HG02840 (cell line): Measurements from ENCODE around the gene MLKL.
"Not testable (repeated sequence)": the region's sequence is repeated elsewhere in the genome, so short reads cannot be mapped to it uniquely, and the experiment has no call there.

Experiments
- ATAC-seq: cut with Tn5 transposase; IDR thresholded peaks from one replicate; pipeline ENCODE4 v1.9.1; 2021; ENCODE audit warnings: mild to moderate bottlenecking, moderate library complexity, moderate number of reproducible peaks; ENCODE audit not compliant: unreplicated experiment, low FRiP score

Gene MLKL

DNA sequence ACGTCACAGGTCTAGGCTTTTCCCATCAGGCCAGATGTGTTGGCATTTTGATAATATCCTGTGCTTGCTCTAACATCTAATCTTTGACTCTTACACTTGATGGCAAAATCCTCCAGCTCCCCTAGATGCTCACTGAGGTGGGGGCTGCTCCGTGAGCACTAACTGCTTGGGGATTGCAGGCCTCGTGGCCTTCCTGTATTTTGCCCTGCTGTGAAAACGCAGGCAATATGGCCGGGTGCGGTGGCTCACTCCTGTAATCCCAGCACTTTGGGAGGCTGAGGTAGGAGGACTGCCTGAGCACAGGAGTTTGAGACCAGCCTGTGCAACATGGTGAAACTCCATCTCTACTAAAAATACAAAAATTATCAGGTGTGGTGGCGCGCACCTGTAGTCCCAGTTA lies 9.7 kb upstream of the MLKL start:
- no peak for ATAC-seq

DNA sequence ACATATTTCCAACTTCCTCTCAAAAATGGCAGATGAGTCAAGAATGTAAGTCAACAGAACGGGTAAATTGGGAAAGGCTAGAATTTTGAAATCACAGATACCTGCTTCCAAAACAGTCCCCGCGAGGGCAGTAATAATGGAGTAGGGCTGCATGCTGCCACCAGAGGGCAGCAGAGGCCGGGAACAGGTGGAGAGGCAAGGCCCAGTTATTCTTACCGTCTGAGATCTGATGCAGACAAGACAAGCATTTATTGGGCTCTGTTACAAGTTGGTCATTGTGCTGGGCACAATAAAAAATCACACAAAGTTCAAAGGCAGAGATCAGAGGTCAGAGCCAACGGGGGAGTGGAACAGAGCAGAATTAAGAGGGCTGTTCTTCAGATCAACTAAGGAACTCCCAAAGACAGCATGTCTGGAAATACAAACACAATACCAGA lies 8.8 kb upstream of the MLKL start:
- peak; percentile 67 for ATAC-seq

DNA sequence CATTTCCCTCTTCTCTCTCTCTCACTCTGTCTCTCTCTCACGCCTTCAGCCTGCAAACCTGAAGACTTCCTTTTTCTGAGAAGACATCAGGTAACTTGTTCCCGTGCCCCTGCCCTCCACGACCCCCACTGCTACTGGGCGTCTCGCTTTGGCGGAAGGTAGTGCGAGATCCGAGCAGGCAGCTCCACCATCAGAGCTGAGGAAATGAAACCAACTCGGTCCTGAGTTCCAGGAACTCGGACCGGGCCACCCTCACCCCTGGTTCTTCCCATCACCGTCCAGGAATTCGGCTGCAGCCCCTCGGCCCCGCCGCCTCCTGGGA lies 585 bp downstream of the MLKL start:
- ATAC-seq: no peak

DNA sequence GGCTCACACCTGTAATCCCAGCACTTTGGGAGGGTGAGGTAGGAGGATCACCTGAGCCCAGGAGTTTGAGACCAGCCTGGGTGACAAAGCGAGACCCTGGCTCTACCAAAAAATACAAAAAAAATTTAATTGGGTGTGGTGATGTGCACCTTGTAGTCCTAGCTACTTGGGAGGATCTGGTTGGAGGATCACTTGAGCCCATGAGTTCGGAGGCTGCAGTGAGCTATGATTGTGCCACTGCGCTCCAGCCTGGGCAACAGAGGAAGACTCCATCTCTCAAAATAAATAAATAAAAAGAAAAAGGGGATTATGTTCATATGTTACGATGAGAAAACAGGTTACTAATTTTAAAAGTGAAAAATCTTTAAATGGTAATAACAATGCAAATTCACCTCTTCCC lies 996 bp downstream of the MLKL start:
- ATAC-seq: no peak

DNA sequence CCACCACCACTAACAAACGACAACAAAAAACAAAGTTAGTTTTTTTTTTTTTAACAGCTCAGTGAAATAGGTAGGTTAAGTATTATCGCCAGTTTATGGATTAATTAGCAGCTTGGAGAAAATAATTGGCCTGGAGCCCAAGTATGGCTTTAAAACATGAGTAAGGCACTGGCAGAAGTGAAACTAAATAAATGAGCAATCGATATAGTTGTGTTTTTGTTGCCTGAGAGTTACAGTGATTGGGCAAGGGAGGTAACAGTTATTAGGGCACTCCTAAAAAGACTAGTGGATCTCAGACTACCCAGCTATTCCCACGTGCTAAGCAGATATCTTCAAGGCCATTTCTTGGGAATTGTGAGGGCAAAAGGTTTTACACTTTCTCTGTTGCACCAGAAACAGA lies 2.4 kb downstream of the MLKL start:
- no peak for ATAC-seq

DNA sequence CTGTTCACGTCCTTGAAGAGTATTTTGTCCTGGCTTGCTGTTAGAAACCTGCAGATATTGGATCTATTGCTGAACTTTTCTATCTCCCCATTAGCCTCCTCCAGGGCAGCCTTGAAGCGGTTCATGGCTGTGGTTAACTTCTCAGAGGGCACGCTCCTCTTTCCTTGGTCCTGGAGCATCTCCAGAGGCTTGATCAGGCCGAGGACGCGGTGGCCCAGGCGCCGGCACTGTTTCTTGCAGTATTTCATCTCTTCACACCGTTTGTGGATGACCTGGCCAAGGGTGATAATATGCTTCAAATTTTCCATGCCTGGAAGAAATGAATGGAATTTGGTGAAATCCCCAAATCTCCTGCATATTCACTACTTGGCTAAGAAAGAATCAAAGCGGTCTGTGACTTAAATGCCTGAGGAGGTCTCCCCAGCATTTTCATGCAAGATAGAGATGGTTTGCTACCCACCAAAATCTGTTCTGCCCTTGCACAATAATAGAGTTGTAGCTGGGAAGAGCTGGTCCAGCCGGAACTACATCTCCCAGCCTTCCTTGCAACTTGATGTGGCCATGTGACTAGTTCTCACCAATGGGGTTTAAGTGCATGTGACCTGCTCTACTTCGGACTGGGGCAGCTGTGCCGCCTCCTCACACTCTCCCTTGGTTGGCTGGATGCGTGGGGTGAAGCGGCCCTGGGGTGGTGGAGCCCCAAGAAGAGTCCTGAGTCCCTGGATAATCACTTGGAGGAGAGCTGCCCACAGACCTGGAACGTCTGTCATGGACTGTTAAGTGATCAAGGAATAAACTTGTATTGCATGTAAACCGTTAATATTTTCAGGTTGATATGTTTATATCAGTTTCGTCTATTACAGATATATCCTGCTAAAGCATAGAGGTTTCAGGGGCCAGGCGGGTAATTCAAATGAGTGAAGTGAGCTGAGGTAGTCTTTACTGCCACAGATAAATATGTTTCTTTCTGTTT lies 4.9 kb downstream of the MLKL start:
- peak; percentile 77 for ATAC-seq

DNA sequence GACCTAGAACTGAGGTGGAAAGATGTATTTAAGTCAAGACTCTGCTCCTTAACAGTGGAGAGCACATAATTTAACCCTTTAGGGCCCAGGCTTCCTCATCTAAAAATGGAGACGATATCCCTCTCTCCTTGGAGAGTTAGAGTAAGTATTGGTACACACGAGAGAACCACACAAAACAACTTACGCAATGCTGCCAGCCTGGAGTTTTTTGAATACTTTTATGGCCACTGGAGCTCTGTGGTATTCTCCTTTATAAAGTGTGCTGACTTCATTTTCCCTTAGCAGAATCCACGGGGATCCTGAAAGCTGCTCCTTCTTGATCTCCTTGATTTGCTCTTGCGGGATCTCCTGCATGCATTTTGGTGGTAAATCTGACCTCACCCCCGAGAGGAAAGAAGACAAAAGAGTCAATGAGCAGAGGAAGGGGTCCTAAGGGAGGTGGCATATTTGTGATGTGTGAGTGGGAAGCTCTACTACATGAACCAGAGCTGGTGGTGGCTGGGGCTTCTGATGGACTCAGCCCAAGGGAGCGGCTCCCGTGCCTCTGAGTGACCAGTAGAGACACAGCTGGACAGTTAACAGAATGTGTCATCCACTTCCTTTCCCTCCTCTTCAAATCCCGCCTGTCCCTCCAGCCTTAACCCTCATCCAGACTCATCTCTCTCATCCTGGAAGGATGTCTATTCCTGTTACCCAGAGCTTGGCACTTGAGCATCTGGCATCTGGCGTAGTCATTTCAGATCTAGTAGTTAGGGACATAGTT lies 9.4 kb downstream of the MLKL start:
- ATAC-seq: no peak

DNA sequence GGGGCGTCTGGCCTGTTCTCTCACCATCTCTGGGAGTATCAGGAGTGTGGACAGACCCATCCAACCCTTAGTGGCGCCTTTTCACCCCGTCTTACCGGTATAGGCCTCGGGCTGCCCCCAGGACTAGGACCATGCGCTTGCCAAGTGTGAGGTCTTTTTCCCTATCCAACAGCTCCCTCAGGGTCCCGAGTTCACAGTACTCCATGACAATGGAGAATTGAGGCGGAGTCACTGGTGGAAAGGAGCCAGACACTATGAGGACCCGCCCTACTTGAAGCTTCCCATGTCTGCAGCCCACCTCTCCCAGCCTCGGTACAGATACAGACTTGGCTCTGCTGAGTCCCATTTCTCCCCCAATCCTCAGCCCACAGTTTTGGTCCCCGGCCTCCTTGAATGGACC lies 18.1 kb downstream of the MLKL start:
- no peak for ATAC-seq

DNA sequence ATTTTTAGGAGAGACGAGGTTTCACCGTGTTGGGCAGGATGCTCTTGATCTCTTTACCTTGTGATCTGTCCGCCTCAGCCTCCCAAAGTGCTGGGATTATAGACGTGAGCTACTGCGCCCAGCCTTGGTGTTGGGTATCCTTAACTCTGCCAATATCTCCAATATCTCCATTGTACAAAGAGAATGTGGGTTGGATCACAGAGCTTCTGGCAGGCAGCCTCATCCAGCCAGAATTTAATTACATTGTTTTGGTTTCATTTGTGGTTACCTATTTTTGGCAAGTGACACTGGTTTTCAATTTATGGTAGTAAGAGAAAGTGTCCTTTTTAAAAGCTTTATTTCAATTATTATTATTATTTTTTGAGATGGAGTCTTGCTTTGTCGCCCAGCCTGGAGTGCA lies 20.0 kb downstream of the MLKL start:
- ATAC-seq: no peak

DNA sequence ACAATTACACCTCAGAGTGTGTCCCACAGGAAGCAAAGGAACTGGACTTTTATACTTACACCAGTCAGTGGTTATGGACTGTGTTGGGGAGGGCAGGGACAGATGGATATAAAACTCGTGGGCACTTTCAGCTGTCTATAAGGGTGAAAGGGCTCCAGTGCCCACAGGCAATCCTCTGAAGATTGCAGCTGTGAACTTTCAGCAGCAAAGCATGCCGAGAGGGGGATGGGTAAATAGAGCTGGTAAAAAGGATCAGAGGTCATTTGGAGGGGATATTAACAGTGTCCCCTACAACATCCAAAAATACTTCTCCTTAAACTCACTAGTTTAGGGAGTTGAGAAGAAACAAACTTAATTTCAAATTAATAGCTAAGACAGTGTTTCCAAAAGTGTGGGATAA lies 20.7 kb downstream of the MLKL start:
- ATAC-seq: no peak

DNA sequence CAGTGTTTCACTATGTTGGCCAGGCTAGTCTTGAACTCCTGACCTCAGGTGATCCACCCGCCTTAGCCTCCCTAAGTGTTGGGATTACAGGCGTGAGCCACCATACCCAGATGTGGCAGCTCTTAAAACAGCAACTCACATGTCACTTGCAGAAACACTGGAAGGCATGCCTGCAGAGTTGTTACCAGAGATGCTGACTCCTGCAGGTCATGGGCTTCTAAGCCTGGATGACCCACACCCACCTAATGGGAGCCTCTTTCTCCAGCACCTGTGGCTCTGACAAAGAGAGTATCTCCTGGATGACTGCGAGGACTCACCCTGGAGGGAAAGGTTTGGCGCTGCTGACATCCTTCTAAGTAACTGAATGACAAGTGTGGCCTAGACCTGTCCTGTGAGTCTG lies 22.8 kb downstream of the MLKL start:
- no peak for ATAC-seq

DNA sequence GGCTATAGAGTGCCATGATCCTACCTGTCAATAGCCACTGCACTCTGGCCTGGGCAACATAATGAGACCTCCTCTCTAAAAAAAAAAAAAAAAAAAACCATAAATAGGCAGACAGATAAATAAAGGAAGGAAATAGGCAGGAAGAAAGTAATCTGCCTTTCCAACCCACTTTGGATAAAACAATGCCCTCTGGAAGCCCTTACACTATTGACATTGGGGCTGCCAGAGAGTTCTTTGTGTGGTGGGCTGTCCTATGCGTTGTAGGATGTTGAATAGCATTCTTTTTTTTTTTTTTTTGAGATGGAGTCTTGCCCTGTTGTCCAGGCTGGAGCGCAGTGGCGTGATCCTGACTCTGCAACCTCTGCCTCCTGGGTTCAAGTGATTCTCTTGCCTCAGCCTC lies 26.8 kb downstream of the MLKL start:
- no peak for ATAC-seq

DNA sequence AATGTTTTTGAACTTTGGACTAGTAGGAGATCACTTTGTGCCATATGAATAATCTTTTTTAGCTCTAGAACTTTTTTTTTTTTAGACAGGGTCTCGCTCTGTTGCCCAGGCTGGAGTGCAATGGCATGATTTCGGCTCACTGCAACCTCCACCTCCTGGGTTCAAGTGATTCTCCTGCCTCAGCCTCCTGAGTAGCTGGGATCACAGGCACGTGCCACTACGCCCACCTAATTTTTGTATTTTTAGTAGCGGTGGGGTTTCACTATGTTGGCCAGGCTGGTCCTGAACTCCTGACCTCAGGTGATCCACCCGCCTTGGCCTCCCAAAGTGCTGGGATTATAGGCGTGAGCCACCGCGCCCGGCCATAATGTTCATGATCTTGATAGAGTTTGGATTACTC lies 31.8 kb downstream of the MLKL start:
- ATAC-seq: not testable (repeated sequence)

DNA sequence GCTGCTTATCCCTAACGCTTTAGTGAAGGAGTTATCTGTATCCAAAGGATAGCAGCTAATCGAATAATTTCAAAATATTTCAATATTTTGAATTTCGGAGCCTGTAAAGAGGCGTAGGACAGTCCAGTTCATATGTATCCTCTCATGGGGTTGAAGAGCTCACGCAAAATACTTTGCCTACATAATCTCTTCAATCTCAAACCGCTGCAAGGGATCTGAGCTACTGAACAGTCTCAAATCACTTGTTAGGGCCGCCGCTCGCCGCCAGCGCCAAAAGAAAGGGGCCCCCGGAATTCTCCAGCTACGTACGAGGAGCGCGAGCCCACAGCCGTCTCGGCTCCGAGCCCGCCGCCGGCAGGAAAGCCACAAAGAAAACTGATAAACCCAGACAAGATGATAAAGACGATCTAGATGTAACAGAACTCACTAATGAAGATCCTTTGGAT lies 33.4 kb downstream of the MLKL start:
- no peak for ATAC-seq

DNA sequence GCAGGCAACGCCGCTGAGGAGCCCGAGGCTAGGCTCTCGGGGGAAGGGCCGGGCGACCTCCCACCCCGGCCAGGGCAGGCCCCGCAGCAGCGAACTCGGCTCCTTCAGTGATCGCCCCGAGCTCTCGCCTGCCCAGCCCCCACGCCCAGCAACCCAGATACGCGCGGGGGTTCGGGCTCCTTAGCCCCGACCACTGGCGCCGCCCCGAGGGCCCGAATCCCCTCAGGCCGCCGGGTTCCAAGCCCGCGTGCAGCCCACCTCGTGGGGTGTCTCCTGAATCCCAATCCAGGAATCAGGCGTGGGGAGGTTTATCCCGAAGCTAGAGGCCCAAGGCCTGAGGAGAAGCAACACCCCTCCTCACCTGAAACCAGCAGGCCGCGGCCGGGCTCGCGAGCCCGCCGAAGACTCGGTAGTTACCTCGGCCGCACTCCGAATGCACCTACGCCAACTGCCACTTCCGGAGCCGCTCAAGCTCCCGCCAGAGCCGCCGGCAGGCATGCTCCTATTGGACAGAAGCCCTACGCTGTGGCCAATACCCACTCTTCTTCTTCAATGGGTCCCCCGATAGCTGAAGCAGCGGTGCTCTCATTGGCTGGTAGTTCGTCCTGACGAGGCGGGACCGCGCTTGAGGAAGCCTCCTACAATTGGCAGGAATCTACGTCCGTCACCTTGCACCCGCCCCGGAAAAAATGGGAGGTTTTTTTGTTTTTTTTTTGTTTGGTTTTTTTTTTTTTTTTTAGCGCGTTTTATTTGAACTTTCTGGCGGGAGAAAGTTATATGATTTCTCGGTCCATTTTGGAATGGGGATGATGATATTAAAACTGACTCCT lies 34.0 kb downstream of the MLKL start, which contains the start of gene RFWD3:
RFWD3 (minus strand) TSS at position 453 of the 830 bp plus-strand sequence. CDS start 5,428 bp downstream, outside the sequence.
- peak; percentile 100 for ATAC-seq

DNA sequence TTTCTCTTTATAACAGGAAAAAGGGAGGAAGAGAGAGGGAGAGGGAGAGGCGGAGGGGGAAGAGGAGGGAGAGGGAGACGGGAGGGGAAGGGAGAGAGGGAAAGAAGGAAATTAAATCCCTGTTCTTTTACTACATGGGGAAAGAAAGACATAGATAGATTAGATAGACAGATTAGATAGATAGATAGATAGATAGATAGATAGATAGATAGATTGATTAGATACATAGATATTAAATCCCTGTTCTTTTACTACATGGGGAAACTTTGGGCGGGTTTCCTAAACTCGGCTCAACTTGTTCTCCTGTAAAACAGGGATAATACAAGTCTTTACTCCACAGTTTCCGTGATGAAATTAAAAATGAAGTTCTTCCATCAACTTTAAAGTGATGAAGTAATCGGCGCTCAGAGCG lies 34.6 kb downstream of the MLKL start:
- no peak for ATAC-seq

DNA sequence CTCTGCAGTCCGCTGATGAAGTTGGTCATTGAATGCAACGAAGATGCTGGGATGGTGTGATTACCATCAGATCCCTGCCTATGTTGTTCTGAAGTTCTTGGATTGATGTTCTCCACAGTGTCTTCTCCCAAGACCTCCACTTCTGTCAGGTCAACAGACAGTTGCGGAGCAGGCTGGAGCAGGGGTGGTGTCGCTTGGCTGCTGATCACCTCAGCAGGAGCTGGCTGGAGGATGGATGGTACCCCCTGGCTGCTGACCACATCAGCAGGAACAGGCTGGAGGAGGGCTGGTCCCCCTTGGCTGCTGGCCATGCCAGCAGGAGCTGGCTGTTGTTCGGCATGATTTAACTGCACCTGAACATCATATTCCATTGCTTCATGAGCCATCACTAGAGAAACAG lies 39.6 kb downstream of the MLKL start:
- ATAC-seq: no peak

DNA sequence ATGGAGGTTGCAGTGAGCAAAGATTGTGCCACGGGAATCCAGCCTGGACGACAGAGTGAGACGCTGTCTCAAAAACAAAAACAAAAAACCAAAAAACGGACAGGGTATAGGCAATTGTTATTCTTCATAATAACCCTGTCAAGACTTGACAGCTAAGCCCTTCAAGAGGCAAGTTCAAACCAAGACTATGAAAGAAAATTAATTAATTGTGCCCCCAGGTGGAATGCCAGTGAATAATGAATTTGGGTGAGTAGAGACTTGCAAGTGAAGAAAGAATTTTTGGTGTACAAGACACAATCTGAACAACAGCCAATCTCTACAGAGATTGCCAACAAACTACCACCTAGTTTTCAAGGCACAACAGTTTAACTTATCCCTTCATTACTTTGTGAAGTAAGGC lies 40.3 kb downstream of the MLKL start:
- no peak for ATAC-seq

DNA sequence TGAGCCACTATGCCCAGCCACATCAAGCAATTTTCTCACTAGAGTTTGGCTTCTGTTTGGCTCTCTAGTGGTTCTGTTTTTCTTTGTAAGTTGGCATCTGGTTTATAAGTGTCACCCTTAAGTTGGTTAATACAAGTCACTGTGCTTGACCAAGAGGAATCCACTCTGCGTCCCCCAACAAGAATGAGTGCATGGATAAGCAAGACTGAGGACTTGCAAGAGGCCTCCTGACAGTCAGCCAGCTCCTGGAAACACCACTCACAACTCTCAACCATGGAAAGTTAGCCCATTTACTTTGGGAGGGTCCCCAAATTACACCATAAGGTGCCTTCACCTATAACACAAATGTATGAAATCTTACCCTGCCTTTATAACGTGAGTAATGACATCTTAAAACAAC lies 41.6 kb downstream of the MLKL start:
- no peak for ATAC-seq

DNA sequence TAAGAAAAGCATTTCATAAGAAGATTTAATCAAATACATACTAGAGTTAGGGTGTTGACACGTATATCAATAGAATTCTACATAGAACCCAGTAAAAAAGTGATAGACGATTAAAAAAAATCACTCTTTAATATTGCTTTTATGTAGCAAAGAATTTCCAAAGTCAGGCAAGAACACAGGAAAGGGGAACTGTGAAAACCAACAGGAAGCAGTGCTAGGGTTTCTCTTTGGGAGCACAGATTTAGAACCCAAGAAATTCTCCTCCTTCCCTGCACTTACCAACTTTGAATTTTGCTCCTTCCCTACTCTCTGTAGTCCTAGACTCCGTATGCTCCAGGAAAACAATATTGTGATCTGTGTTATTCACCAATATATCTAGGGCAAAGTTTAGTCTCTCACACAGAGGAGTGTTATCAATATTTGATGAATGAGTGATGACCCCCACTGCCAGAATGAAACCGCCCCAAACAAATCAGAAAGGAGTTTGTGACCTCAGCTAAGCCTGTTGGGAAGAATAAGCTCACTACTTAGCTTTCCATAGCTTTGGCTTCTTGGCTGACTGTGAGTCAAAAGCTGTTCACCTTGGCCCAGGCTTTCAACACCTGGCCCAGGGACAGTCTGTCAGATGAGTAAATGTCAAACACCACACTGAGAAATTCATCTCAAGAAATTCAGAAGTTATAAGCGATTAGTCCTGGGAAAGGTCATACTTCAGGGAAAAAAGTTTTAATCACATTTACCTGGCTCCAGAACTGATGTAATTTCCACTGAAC lies 42.6 kb downstream of the MLKL start:
- no peak for ATAC-seq
